NB4 (cell line): Measurements from ENCODE around the gene CYB561.

Experiments used
- DNase-seq: peaks from one replicate; pipeline ENCODE4 v3.0.0; 2010; ENCODE audit warnings: low read depth
- H3K4me3 ChIP-seq: one replicate; pipeline ENCODE4 v1.5.1; 2011; ENCODE audit warnings: mild to moderate bottlenecking, low read depth, low read length, moderate library complexity
- MAX ChIP-seq: IDR thresholded peaks from 2 replicates; pipeline ENCODE4 v1.6.1; 2011; ENCODE audit warnings: low read depth, low read length
- MYC ChIP-seq: IDR thresholded peaks from 2 replicates; pipeline ENCODE4 v1.6.1; 2011; ENCODE audit warnings: low read depth, low read length
- POLR2A ChIP-seq: IDR thresholded peaks from 2 replicates; pipeline ENCODE4 v1.6.1; 2011; ENCODE audit warnings: mild to moderate bottlenecking; ENCODE audit not compliant: insufficient read length; ENCODE audit errors: extremely low read depth
- TF ChIP-seq, protein P1 (sequence below): IDR thresholded peaks from one replicate; pipeline ENCODE4 v1.5.1; 2012; ENCODE audit warnings: low read depth, low read length

CYB561 gene

DNA sequence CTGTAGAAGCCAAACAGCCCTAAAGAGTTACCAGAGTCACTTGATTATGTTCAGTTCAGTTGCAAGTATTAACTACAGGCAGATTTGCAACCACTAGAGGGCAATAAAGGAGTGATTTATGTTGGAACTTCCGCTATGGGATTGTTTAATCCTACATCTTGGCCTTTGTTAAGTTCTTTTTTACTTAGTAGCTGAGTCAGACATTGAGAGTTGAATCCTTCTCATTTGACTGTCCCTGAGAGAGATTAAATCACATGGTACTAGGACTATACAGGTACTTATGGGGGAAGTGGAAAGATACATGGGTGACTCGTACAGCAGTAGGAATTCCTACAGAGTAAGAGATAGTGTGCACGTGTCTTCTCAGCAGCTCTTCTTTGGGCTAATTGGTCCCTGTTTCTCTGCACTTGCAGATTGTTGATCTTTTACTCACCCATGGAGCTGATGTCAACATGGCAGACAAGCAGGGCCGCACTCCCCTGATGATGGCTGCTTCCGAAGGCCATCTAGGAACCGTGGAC, 40.3 kb downstream of the CYB561 start:
- peak; percentile 75 for DNase-seq
- TF ChIP-seq, protein P1, sequence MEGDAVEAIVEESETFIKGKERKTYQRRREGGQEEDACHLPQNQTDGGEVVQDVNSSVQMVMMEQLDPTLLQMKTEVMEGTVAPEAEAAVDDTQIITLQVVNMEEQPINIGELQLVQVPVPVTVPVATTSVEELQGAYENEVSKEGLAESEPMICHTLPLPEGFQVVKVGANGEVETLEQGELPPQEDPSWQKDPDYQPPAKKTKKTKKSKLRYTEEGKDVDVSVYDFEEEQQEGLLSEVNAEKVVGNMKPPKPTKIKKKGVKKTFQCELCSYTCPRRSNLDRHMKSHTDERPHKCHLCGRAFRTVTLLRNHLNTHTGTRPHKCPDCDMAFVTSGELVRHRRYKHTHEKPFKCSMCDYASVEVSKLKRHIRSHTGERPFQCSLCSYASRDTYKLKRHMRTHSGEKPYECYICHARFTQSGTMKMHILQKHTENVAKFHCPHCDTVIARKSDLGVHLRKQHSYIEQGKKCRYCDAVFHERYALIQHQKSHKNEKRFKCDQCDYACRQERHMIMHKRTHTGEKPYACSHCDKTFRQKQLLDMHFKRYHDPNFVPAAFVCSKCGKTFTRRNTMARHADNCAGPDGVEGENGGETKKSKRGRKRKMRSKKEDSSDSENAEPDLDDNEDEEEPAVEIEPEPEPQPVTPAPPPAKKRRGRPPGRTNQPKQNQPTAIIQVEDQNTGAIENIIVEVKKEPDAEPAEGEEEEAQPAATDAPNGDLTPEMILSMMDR, result peak; percentile 66
- TF ChIP-seq MAX (no peak), MYC (no peak), POLR2A (no peak)
- H3K4me3 ChIP-seq, result no peak overlapping the region

- no peak for DNase-seq
- TF ChIP-seq, protein P1, result no peak
- TF ChIP-seq MAX, result no peak
- TF ChIP-seq POLR2A, result no peak
- TF ChIP-seq MYC, result no peak
Measured at GRCh38 chr17:63405020-63405419, 41.1 kb downstream of the CYB561 start.

GRCh38 chr17:63402431-63403212, 43.5 kb downstream of the CYB561 start:
- no peak overlapping the region for H3K4me3 ChIP-seq
- TF ChIP-seq, protein P1, result no peak
- no peak for TF ChIP-seq MYC
- no peak for TF ChIP-seq MAX
- TF ChIP-seq POLR2A, result no peak
- DNase-seq, result no peak

More at GRCh38 chr17:63405020-63405419, 41.1 kb downstream of the CYB561 start:
- no peak overlapping the region for H3K4me3 ChIP-seq

DNA sequence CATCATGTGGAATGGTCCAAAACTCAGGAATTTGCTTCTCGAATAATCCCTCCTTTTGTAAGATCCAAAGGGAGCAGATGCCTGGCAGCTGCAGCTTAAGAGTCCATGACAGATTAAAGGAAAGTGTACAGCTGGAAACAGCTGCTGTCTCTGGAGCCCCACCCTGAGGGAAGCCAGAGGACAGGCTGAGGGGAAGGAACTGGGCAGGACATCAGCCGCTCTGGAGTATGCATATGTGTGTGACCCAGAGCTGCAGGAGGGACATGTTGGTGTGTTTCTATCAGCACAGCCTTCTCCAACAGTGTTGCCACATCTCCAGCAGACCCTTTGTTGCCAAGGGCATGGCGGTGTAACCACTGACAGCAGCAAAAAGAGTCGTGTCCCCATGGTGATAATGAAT, 46.2 kb downstream of the CYB561 start:
- TF ChIP-seq, protein P1, result no peak
- TF ChIP-seq MAX, result no peak
- H3K4me3 ChIP-seq, result no peak overlapping the region
- DNase-seq, result no peak

DNA sequence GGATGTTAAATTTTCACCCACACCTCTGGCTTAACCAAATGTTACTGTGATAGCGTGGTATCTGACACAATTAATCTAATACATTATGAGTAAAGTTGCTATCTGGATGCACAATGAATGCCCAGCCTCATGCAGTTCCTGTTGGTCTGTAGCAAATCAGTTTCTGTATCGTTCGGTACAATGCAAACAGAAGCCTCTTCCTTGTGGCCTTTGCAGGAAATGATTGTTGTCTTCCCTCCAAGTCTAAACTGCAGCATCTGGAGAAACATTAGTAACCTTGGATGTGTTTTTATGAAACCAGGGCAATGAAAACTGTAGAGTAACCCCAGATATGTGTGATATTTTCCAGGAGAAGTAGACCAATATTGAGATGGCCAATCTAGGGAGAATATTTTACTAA, 46.8 kb downstream of the CYB561 start:
- no peak for TF ChIP-seq MAX
- TF ChIP-seq POLR2A, result no peak
- no peak for TF ChIP-seq MYC
- TF ChIP-seq, protein P1, result no peak
- no peak for DNase-seq
- no peak overlapping the region for H3K4me3 ChIP-seq

GRCh38 chr17:63398680-63399079, 47.4 kb downstream of the CYB561 start:
- no peak for DNase-seq
- no peak for TF ChIP-seq POLR2A
- TF ChIP-seq, protein P1, result no peak
- TF ChIP-seq MYC, result no peak
- no peak for TF ChIP-seq MAX
- H3K4me3 ChIP-seq, result no peak overlapping the region
